HCT116 (cell line): Measurements from ENCODE around the gene TMEM132D. TPM values are rescaled to one million over a fixed set of nuclear protein-coding genes. Genes with fewer than 3 reads are reported as not detected.

ENCODE experiments used
- ATAC-seq: fragments of 200-7000 bp; cut with Tn5 transposase; 2 replicates; pipeline ENCODE4 v1.9.1; 2020; ENCODE audit warnings: mild to moderate bottlenecking, moderate library complexity
- BruUV-seq: library from RNA; stranded (reverse); fragments of 400-500 nt; replicated peaks from 2 replicates; lab custom pipeline; 2021; lab: Mats Ljungman, UMichigan
- CTCF ChIA-PET: fragments of 300-600 bp; sonication (Branson Sonifier 250); formaldehyde crosslinking; loops from one replicate; lab custom pipeline; 2021; ENCODE audit warnings: antibody characterized with exemption; lab: Charles Lee
- POLR2A ChIA-PET: fragments of 300-600, 350-600 bp; sonication (Branson Sonifier 250); formaldehyde crosslinking; loops from one replicate; lab custom pipeline; 2021; ENCODE audit warnings: antibody characterized with exemption; lab: Charles Lee
- RAD21 ChIA-PET, 2 experiments: fragments of 300-600 bp; sonication (Branson Sonifier 250); formaldehyde crosslinking; loops; one replicate each; lab custom pipeline; 2023; ENCODE audit warnings: low total read pairs in 2 of 2; ENCODE audit not compliant: uncharacterized antibody in 2 of 2, unreplicated experiment in 2 of 2, low non-redundant PET in 1 of 2; lab: Charles Lee
- DNase-seq: peaks from one replicate; pipeline ENCODE4 v3.0.0-alpha.2; 2010; ENCODE audit warnings: low read depth, low spot score
- H2AFZ ChIP-seq: fragments of 200-600 bp; shearing (Covaris generic), sonication (generic); 2 replicates; pipeline ENCODE4 v1.6.1; 2017; ENCODE audit warnings: low read depth, mixed run types, mixed read lengths, antibody characterized with exemption, low read length; ENCODE audit not compliant: poor library complexity, severe bottlenecking
- H3K27ac ChIP-seq: 2 replicates; pipeline ENCODE4 v1.5.1; 2012; ENCODE audit warnings: low read depth, low read length
- H3K27me3 ChIP-seq: fragments of 200-600 bp; sonication (generic); 2 replicates; pipeline ENCODE4 v1.6.1; 2016; ENCODE audit warnings: mixed run types, low read length, mixed read lengths; ENCODE audit not compliant: insufficient read depth
- H3K36me3 ChIP-seq, 2 experiments: fragments of 200-500 bp in 1 of 2; fragments of 200-600 bp in 1 of 2; sonication (Bioruptor generic) in 1 of 2; sonication (generic) in 1 of 2; 2 replicates each; pipeline versions ENCODE4 v1.5.1 to v1.6.1; 2014 to 2016; ENCODE audit warnings: low read length in 2 of 2, inconsistent platforms in 1 of 2, mixed read lengths in 1 of 2, mixed run types in 1 of 2; ENCODE audit not compliant: insufficient read depth in 2 of 2, control insufficient read depth in 1 of 2
- H3K4me1 ChIP-seq, 2 experiments: fragments of 200-600 bp in 1 of 2; sonication (generic) in 1 of 2; 2 replicates each; pipeline versions ENCODE4 v1.5.1 to v1.6.1; 2012 to 2017; ENCODE audit warnings: low read length in 2 of 2, inconsistent platforms in 1 of 2, mild to moderate bottlenecking in 1 of 2, mixed read lengths in 1 of 2, mixed run types in 1 of 2, moderate library complexity in 1 of 2; ENCODE audit not compliant: insufficient read depth in 2 of 2, control insufficient read depth in 1 of 2
- H3K4me2 ChIP-seq: fragments of 200-600 bp; sonication (generic); 2 replicates; pipeline ENCODE4 v1.6.1; 2017; ENCODE audit warnings: mixed run types, low read length, mixed read lengths
- H3K4me3 ChIP-seq, 2 experiments: fragments of 200-600 bp in 1 of 2; sonication (generic) in 1 of 2; replicated peaks in 1 of 2; 2 replicates each; pipeline ENCODE4 v1.5.1; 2011 to 2016; ENCODE audit warnings: low read length in 2 of 2, control low read depth in 1 of 2, low read depth in 1 of 2, mild to moderate bottlenecking in 1 of 2, mixed read lengths in 1 of 2, mixed run types in 1 of 2
- H3K79me2 ChIP-seq: fragments of 200-600 bp; sonication (generic); 2 replicates; pipeline ENCODE4 v1.6.1; 2017; ENCODE audit warnings: mild to moderate bottlenecking, mixed run types, low read length, moderate library complexity, mixed read lengths; ENCODE audit not compliant: insufficient read depth
- H3K9ac ChIP-seq: fragments of 200-600 bp; sonication (generic); 2 replicates; pipeline ENCODE4 v1.6.1; 2016; ENCODE audit warnings: low read length, mixed read lengths
- H3K9me2 ChIP-seq: fragments of 200-600 bp; sonication (generic), shearing (Covaris generic); 2 replicates; pipeline ENCODE4 v1.6.1; 2017; ENCODE audit warnings: mixed run types, mild to moderate bottlenecking, moderate library complexity; ENCODE audit not compliant: insufficient read depth
- H3K9me3 ChIP-seq, 2 experiments: fragments of 200-500 bp in 1 of 2; fragments of 200-600 bp in 1 of 2; sonication (Bioruptor generic) in 1 of 2; sonication (generic) in 1 of 2; 2 replicates each; pipeline ENCODE4 v1.6.1; 2014 to 2017; ENCODE audit warnings: low read length in 2 of 2, mixed read lengths in 2 of 2, inconsistent platforms in 1 of 2, low read depth in 1 of 2, mild to moderate bottlenecking in 1 of 2, mixed run types in 1 of 2, moderate library complexity in 1 of 2; ENCODE audit not compliant: control insufficient read depth in 1 of 2, insufficient read depth in 1 of 2
- H4K20me1 ChIP-seq: fragments of 200-600 bp; sonication (generic), shearing (Covaris generic); 2 replicates; pipeline ENCODE4 v1.6.1; 2017; ENCODE audit warnings: mixed run types, mild to moderate bottlenecking, moderate library complexity; ENCODE audit not compliant: insufficient read depth
- CBX3 ChIP-seq: IDR thresholded peaks from 2 replicates; pipeline ENCODE4 v1.6.1; 2012; ENCODE audit warnings: low read depth
- CEBPB ChIP-seq: IDR thresholded peaks from 2 replicates; pipeline ENCODE4 v1.6.1; 2012; ENCODE audit warnings: low read depth
- ELF1 ChIP-seq: IDR thresholded peaks from 2 replicates; pipeline ENCODE4 v1.6.1; 2012; ENCODE audit warnings: low read depth, borderline replicate concordance
- EZH2 ChIP-seq: fragments of 200-600 bp; sonication (generic); IDR thresholded peaks from 2 replicates; pipeline ENCODE4 v1.6.1; 2017; ENCODE audit warnings: antibody characterized with exemption, mixed run types
- JUND ChIP-seq: IDR thresholded peaks from 2 replicates; pipeline ENCODE4 v1.6.1; 2012
- POLR2AphosphoS5 ChIP-seq: IDR thresholded peaks from 2 replicates; pipeline ENCODE4 v1.6.1; 2011; ENCODE audit warnings: mild to moderate bottlenecking, low read depth, low read length, moderate library complexity
- RAD21 ChIP-seq: IDR thresholded peaks from 2 replicates; pipeline ENCODE4 v1.6.1; 2012; ENCODE audit warnings: low read depth, mild to moderate bottlenecking
- YY1 ChIP-seq: IDR thresholded peaks from 2 replicates; pipeline ENCODE4 v1.6.1; 2011; ENCODE audit warnings: low read length, low read depth, moderate library complexity, mild to moderate bottlenecking; ENCODE audit not compliant: insufficient replicate concordance; ENCODE audit errors: extremely low read depth
- intact Hi-C: fragments of 100-400 bp; cut with micrococcal nuclease; formaldehyde crosslinking; loops from 2 replicates; pipeline ENCODE4 v1.10.0; 2022
- total RNA-seq: library from RNA; stranded (reverse); gene quantifications from one replicate; pipeline ENCODE4 v1.2.1, GENCODE V29; 2021; ENCODE audit not compliant: unreplicated experiment
- TF ChIP-seq, protein P1 (sequence below), 3 experiments: fragments of 200-600 bp in 1 of 3; sonication (generic) in 1 of 3; IDR thresholded peaks in 2 of 3; conservative IDR thresholded peaks in 1 of 3; 2 replicates each; pipeline ENCODE4 v1.5.1; 2012 to 2017; ENCODE audit warnings: low read depth in 2 of 3, low read length in 2 of 3, antibody characterized with exemption in 1 of 3, borderline replicate concordance in 1 of 3, control low read depth in 1 of 3, mild to moderate bottlenecking in 1 of 3, mixed read lengths in 1 of 3, mixed run types in 1 of 3, moderate library complexity in 1 of 3; ENCODE audit not compliant: insufficient read depth in 1 of 3
- TF ChIP-seq, protein P2 (sequence below): IDR thresholded peaks from 2 replicates; pipeline ENCODE4 v1.6.1; 2012; ENCODE audit warnings: low read depth
- TF ChIP-seq, protein P3 (sequence below): IDR thresholded peaks from 2 replicates; pipeline ENCODE4 v1.6.1; 2012
- TF ChIP-seq, protein P4 (sequence below): IDR thresholded peaks from 2 replicates; pipeline ENCODE4 v1.6.1; 2012

Gene TMEM132D
- total RNA-seq, 1 experiment from 2014 or later = not detected

DNA sequence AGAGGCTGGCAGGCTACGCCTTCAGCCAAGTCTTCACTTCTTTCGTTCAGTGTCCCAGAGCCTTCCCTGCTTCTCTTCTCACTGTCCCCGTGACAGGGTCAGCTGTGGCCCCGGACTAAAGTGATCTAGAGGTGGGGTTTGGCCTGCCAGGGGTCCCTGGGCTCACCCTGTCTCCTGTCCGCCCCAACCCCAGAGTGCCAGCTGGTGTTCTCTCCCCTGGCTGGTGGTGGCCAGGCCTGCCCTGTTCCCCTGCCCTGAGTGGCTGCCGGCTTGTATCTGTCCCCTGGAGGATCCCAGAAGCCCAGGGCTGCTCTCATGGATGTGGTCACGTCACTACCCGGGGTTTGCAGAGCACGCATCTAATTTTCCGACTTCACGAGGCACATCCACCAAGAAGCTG lies 753.1 kb downstream of the TMEM132D start:
- Histone ChIP-seq H2AFZ (no peak overlapping the region), H3K36me3 (no peaks in the 10 kb centered on the region), H3K9me3 (peaks cover 0 to 31% of the 10 kb centered on the region in 2 experiments; a peak in 2 of 4 replicates), H3K9me2 (no peaks in the 10 kb centered on the region), H3K27me3 (no peaks in the 10 kb centered on the region), H3K9ac (no peak overlapping the region), H3K4me3 (no peak overlapping the region)
- CTCF ChIA-PET = no interaction called here
- ATAC-seq = no peak
- intact Hi-C loops = no loop called here
- TF ChIP-seq YY1 (no peak), POLR2AphosphoS5 (no peak), RAD21 (no peak), ELF1 (no peak), CBX3 (no peak), JUND (no peak), EZH2 (no peak), CEBPB (no peak)
- TF ChIP-seq, protein P1, sequence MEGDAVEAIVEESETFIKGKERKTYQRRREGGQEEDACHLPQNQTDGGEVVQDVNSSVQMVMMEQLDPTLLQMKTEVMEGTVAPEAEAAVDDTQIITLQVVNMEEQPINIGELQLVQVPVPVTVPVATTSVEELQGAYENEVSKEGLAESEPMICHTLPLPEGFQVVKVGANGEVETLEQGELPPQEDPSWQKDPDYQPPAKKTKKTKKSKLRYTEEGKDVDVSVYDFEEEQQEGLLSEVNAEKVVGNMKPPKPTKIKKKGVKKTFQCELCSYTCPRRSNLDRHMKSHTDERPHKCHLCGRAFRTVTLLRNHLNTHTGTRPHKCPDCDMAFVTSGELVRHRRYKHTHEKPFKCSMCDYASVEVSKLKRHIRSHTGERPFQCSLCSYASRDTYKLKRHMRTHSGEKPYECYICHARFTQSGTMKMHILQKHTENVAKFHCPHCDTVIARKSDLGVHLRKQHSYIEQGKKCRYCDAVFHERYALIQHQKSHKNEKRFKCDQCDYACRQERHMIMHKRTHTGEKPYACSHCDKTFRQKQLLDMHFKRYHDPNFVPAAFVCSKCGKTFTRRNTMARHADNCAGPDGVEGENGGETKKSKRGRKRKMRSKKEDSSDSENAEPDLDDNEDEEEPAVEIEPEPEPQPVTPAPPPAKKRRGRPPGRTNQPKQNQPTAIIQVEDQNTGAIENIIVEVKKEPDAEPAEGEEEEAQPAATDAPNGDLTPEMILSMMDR (IDR thresholded peaks at IDR 0.05 in 2 of 3, conservative IDR thresholded peaks at IDR 0.05 in 1 of 3; ENCODE audit: borderline replicate concordance in 1 of 3, insufficient read depth in 1 of 3, low read depth in 2 of 3, low read length in 2 of 3) = no peak
- TF ChIP-seq, protein P2, sequence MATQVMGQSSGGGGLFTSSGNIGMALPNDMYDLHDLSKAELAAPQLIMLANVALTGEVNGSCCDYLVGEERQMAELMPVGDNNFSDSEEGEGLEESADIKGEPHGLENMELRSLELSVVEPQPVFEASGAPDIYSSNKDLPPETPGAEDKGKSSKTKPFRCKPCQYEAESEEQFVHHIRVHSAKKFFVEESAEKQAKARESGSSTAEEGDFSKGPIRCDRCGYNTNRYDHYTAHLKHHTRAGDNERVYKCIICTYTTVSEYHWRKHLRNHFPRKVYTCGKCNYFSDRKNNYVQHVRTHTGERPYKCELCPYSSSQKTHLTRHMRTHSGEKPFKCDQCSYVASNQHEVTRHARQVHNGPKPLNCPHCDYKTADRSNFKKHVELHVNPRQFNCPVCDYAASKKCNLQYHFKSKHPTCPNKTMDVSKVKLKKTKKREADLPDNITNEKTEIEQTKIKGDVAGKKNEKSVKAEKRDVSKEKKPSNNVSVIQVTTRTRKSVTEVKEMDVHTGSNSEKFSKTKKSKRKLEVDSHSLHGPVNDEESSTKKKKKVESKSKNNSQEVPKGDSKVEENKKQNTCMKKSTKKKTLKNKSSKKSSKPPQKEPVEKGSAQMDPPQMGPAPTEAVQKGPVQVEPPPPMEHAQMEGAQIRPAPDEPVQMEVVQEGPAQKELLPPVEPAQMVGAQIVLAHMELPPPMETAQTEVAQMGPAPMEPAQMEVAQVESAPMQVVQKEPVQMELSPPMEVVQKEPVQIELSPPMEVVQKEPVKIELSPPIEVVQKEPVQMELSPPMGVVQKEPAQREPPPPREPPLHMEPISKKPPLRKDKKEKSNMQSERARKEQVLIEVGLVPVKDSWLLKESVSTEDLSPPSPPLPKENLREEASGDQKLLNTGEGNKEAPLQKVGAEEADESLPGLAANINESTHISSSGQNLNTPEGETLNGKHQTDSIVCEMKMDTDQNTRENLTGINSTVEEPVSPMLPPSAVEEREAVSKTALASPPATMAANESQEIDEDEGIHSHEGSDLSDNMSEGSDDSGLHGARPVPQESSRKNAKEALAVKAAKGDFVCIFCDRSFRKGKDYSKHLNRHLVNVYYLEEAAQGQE = no peak
- TF ChIP-seq, protein P3, sequence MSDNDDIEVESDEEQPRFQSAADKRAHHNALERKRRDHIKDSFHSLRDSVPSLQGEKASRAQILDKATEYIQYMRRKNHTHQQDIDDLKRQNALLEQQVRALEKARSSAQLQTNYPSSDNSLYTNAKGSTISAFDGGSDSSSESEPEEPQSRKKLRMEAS = no peak
- TF ChIP-seq, protein P4, sequence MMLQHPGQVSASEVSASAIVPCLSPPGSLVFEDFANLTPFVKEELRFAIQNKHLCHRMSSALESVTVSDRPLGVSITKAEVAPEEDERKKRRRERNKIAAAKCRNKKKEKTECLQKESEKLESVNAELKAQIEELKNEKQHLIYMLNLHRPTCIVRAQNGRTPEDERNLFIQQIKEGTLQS = no peak
- TF ChIP-seq, all 23 proteins: peak for 0
- no peaks in the 10 kb centered on the region for H4K20me1 ChIP-seq
- no peaks in the 10 kb centered on the region for H3K79me2 ChIP-seq
- RAD21 ChIA-PET = no interaction called here
- no peak overlapping the region for H3K4me2 ChIP-seq
- POLR2A ChIA-PET = no interaction called here
- H3K27ac ChIP-seq = no peak overlapping the region
- no TSS peak for BruUV-seq
- no peak for DNase-seq
- H3K4me1 ChIP-seq = no peaks in the 10 kb centered on the region
